ENCODE results near the gene HCAR3. TPM values are rescaled to one million over a fixed set of nuclear protein-coding genes. Genes with fewer than 3 reads are reported as not detected.
"Not testable (repeated sequence)": the region's sequence is repeated elsewhere in the genome, so short reads cannot be mapped to it uniquely, and the experiment has no call there.

The HCAR3 gene
- total RNA-seq, 4 donors from 2014 or later = 5.3 to 19.1 (median 14.3) TPM

- no peaks in the 10 kb centered on the region for H3K36me3 ChIP-seq
- no peak for DNase-seq (ENCODE audit: low spot score in 2 of 2)
- TF ChIP-seq POLR2AphosphoS5 (IDR thresholded peaks at IDR 0.05) (no peak), EP300 (IDR thresholded peaks at IDR 0.05) (no peak), POLR2A (IDR thresholded peaks at IDR 0.05) (no peak), CTCF (IDR thresholded peaks at IDR 0.05) (no peak)
- H3K4me1 ChIP-seq = no peaks in the 10 kb centered on the region
- H3K4me3 ChIP-seq = no peak overlapping the region
- H3K27me3 ChIP-seq = no peaks in the 10 kb centered on the region
- WGBS = 74% methylated on average over 4 of the region's 4 CpGs
- H3K9me3 ChIP-seq = no peaks in the 10 kb centered on the region
- no peak overlapping the region for H3K27ac ChIP-seq
Measured at GRCh38 chr12:122681814-122682213, 34.8 kb downstream of the HCAR3 start.

- H3K27ac ChIP-seq; H3K9me3 ChIP-seq; H3K4me3 ChIP-seq; DNase-seq (ENCODE audit: low spot score in 2 of 2); H3K4me1 ChIP-seq; H3K27me3 ChIP-seq; H3K36me3 ChIP-seq: not testable (repeated sequence)
- 94% methylated on average over 6 of the region's 6 CpGs for WGBS
Measured at GRCh38 chr12:122680989-122681388, 35.6 kb downstream of the HCAR3 start.

- not testable (repeated sequence) for H3K27me3 ChIP-seq; DNase-seq (ENCODE audit: low spot score in 2 of 2); H3K36me3 ChIP-seq; H3K27ac ChIP-seq; H3K4me3 ChIP-seq; H3K9me3 ChIP-seq; H3K4me1 ChIP-seq
- 82% methylated on average over 9 of the region's 32 CpGs for WGBS
Measured at GRCh38 chr12:122676781-122677180, 39.8 kb downstream of the HCAR3 start.

GRCh38 chr12:122676015-122676414 is 40.6 kb downstream of the HCAR3 start:
- H3K4me3 ChIP-seq; H3K9me3 ChIP-seq; H3K4me1 ChIP-seq; H3K36me3 ChIP-seq; H3K27me3 ChIP-seq; DNase-seq (ENCODE audit: low spot score in 2 of 2); H3K27ac ChIP-seq: not testable (repeated sequence)
- WGBS = 81% methylated on average over 8 of the region's 8 CpGs

- no peak overlapping the region for H3K27ac ChIP-seq
- H3K4me1 ChIP-seq = no peaks in the 10 kb centered on the region
- no peaks in the 10 kb centered on the region for H3K27me3 ChIP-seq
- WGBS = 70% methylated on average over 2 of the region's 2 CpGs
- no peak overlapping the region for H3K4me3 ChIP-seq
- no peaks in the 10 kb centered on the region for H3K9me3 ChIP-seq
- DNase-seq (ENCODE audit: low spot score in 2 of 2) = no peak
- H3K36me3 ChIP-seq = no peaks in the 10 kb centered on the region
- TF ChIP-seq POLR2A (IDR thresholded peaks at IDR 0.05) (no peak), CTCF (IDR thresholded peaks at IDR 0.05) (no peak), EP300 (IDR thresholded peaks at IDR 0.05) (no peak), POLR2AphosphoS5 (IDR thresholded peaks at IDR 0.05) (no peak)
Measured at GRCh38 chr12:122672515-122672914, 44.1 kb downstream of the HCAR3 start.

- H3K9me3 ChIP-seq = no peaks in the 10 kb centered on the region
- no peak for TF ChIP-seq EP300 (IDR thresholded peaks at IDR 0.05)
- TF ChIP-seq CTCF (IDR thresholded peaks at IDR 0.05) = no peak
- TF ChIP-seq POLR2AphosphoS5 (IDR thresholded peaks at IDR 0.05) = no peak
- no peak for TF ChIP-seq POLR2A (IDR thresholded peaks at IDR 0.05)
- no peak for DNase-seq (ENCODE audit: low spot score in 2 of 2)
- no peak overlapping the region for H3K4me3 ChIP-seq
- H3K27me3 ChIP-seq = no peaks in the 10 kb centered on the region
- no peak overlapping the region for H3K27ac ChIP-seq
- no peaks in the 10 kb centered on the region for H3K36me3 ChIP-seq
- no peaks in the 10 kb centered on the region for H3K4me1 ChIP-seq
- 65% methylated on average over 5 of the region's 5 CpGs for WGBS
Measured at GRCh38 chr12:122669397-122670070, 47.1 kb downstream of the HCAR3 start.

- no peaks in the 10 kb centered on the region for H3K36me3 ChIP-seq
- no peak for TF ChIP-seq CTCF (IDR thresholded peaks at IDR 0.05)
- TF ChIP-seq POLR2AphosphoS5 (IDR thresholded peaks at IDR 0.05) = no peak
- TF ChIP-seq EP300 (IDR thresholded peaks at IDR 0.05) = no peak
- TF ChIP-seq POLR2A (IDR thresholded peaks at IDR 0.05) = no peak
- DNase-seq (ENCODE audit: low spot score in 2 of 2) = no peak
- WGBS = 83% methylated on average over 2 of the region's 2 CpGs
- H3K27ac ChIP-seq = no peak overlapping the region
- no peaks in the 10 kb centered on the region for H3K27me3 ChIP-seq
- H3K4me3 ChIP-seq = no peak overlapping the region
- no peaks in the 10 kb centered on the region for H3K4me1 ChIP-seq
- H3K9me3 ChIP-seq = no peaks in the 10 kb centered on the region
Measured at GRCh38 chr12:122668268-122668667, 48.3 kb downstream of the HCAR3 start.
